Endodermal cell (in vitro differentiated cells): Measurements from ENCODE around the gene TMEM164. TPM values are rescaled to one million over a fixed set of nuclear protein-coding genes. Genes with fewer than 3 reads are reported as not detected.

Experiments used
- DNase-seq: peaks from one replicate; pipeline ENCODE4 v3.0.0-alpha.2; 2017
- H3K27ac ChIP-seq: 2 replicates; pipeline ENCODE4 v1.5.1; 2013; ENCODE audit warnings: mild to moderate bottlenecking, low read depth, low read length, moderate library complexity
- H3K27me3 ChIP-seq: 2 replicates; pipeline ENCODE4 v1.6.1; 2013; ENCODE audit warnings: mild to moderate bottlenecking, low read length, moderate library complexity; ENCODE audit not compliant: insufficient read depth, control insufficient read depth, poor library complexity, severe bottlenecking
- H3K36me3 ChIP-seq: 2 replicates; pipeline ENCODE4 v1.7.0; 2013; ENCODE audit warnings: mild to moderate bottlenecking, low read length, moderate library complexity; ENCODE audit not compliant: control insufficient read depth, insufficient read depth
- H3K4me1 ChIP-seq: one replicate; pipeline ENCODE4 v1.7.0; 2013; ENCODE audit warnings: low read length; ENCODE audit not compliant: control insufficient read depth, insufficient read depth
- H3K4me3 ChIP-seq: 2 replicates; pipeline ENCODE4 v1.5.1; 2013; ENCODE audit warnings: mild to moderate bottlenecking, low read length, moderate library complexity
- H3K9ac ChIP-seq: 2 replicates; pipeline ENCODE4 v1.6.1; 2013; ENCODE audit warnings: mild to moderate bottlenecking, low read length, moderate library complexity; ENCODE audit not compliant: poor library complexity, severe bottlenecking; ENCODE audit errors: extremely low read depth
- H3K9me3 ChIP-seq: 2 replicates; pipeline ENCODE4 v1.6.1; 2013; ENCODE audit warnings: mild to moderate bottlenecking, low read length, moderate library complexity; ENCODE audit not compliant: control insufficient read depth
- H3K27ac Mint-ChIP-seq: 2 replicates; pipeline ENCODE4 v1.8.0; 2020; ENCODE audit warnings: mixed read lengths
- H3K27me3 Mint-ChIP-seq: 2 replicates; pipeline ENCODE4 v1.8.0; 2021; ENCODE audit warnings: mild to moderate bottlenecking, mixed read lengths; ENCODE audit not compliant: insufficient read depth
- H3K36me3 Mint-ChIP-seq: 2 replicates; pipeline ENCODE4 v1.8.0; 2020; ENCODE audit warnings: low read depth, mixed read lengths
- H3K4me1 Mint-ChIP-seq: 2 replicates; pipeline ENCODE4 v1.8.0; 2020; ENCODE audit warnings: mixed read lengths
- H3K4me3 Mint-ChIP-seq: 2 replicates; pipeline ENCODE4 v1.8.0; 2020; ENCODE audit warnings: mild to moderate bottlenecking, moderate library complexity, mixed read lengths
- H3K9me3 Mint-ChIP-seq: 2 replicates; pipeline ENCODE4 v1.8.0; 2020; ENCODE audit warnings: mild to moderate bottlenecking, mixed read lengths
- CTCF ChIP-seq: fragments of 200-600 bp; sonication (generic); conservative IDR thresholded peaks from 2 replicates; pipeline ENCODE4 v1.5.0; 2021; ENCODE audit warnings: antibody characterized with exemption, mild to moderate bottlenecking
- WGBS, 2 experiments: methylation state at CpG; one replicate each; pipeline versions ENCODE4 v1.1.5 to v1.1.7; 2013; ENCODE audit warnings: missing lambda C conversion rate in 2 of 2, mixed read lengths in 1 of 2; ENCODE audit not compliant: insufficient coverage in 1 of 2, insufficient read length in 1 of 2; 5-methylcytosine and 5-hydroxymethylcytosine counted together
- total RNA-seq, 2 donors: library from RNA; stranded (reverse); fragmentation: NEBNext Ultra II Directional in 1 of 2; extraction: Animal tissue kit (Norgen Biotek cat#: 25700) in 1 of 2; gene quantifications; 2 replicates in 1 of 2; 3 replicates in 1 of 2; pipeline ENCODE4 v1.2.1, GENCODE V29; 2021

TMEM164 gene
- total RNA-seq, 2 donors from 2014 or later, result 30.4 to 50.7 TPM

DNA sequence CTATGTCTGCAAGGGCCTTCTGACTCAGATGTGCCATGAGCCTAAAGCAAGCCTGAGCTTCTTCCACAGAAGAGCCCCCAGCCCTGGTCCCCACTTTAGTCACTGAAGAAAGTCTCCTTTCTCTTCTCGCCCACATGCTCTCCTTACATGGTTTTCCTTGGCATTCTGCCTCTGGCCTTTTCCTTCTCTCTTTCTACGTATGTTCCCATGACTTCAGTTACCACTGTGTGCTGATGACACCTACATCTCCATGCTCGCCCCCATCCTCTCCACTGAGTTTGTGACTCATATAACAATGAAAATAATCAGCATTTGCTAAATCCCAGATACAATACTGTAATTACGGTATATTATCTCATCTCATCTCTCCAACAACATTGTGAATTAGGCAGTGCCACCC lies 165.7 kb downstream of the TMEM164 start:
- Histone ChIP-seq H3K4me3 (no peak overlapping the region), H3K9me3 (no peaks in the 10 kb centered on the region), H3K27ac (no peak overlapping the region), H3K9ac (no peak overlapping the region), H3K27me3 (no peaks in the 10 kb centered on the region), H3K4me1 (no peaks in the 10 kb centered on the region), H3K36me3 (no peaks in the 10 kb centered on the region)
- Mint-ChIP-seq H3K4me1 (peaks cover 7% of the 10 kb centered on the region), H3K9me3 (no peaks in the 10 kb centered on the region), H3K27me3 (no peaks in the 10 kb centered on the region), H3K4me3 (no peak overlapping the region), H3K36me3 (peaks cover 17% of the 10 kb centered on the region), H3K27ac (no peak overlapping the region)
- TF ChIP-seq CTCF, result no peak
- WGBS, 2 experiments, result 95 to 100% methylated on average over 2 to 4 of the region's 4 CpGs
- DNase-seq, result no peak

- no peaks in the 10 kb centered on the region for H3K4me1 ChIP-seq
- WGBS, 2 experiments, result 92% methylated on average over 3 of the region's 3 CpGs; no CpG with 5 or more reads in 1 of the 2 experiments
- no peaks in the 10 kb centered on the region for H3K9me3 Mint-ChIP-seq
- no peaks in the 10 kb centered on the region for H3K27me3 ChIP-seq
- no peaks in the 10 kb centered on the region for H3K36me3 ChIP-seq
- H3K9ac ChIP-seq, result no peak overlapping the region
- H3K27ac Mint-ChIP-seq, result no peak overlapping the region
- no peak overlapping the region for H3K27ac ChIP-seq
- H3K27me3 Mint-ChIP-seq, result no peaks in the 10 kb centered on the region
- H3K4me3 ChIP-seq, result no peak overlapping the region
- H3K4me1 Mint-ChIP-seq, result peaks cover 11% of the 10 kb centered on the region
- DNase-seq, result peak; percentile 13
- no peak for TF ChIP-seq CTCF
- no peak overlapping the region for H3K4me3 Mint-ChIP-seq
- no peaks in the 10 kb centered on the region for H3K9me3 ChIP-seq
- H3K36me3 Mint-ChIP-seq, result peaks cover 27% of the 10 kb centered on the region
These were observed 167.1 kb downstream of the TMEM164 start for GRCh38 chrX:110170029-110170428.

- DNase-seq, result peak; percentile 13
- no peak for TF ChIP-seq CTCF
- no peaks in the 10 kb centered on the region for H3K27me3 Mint-ChIP-seq
- Histone ChIP-seq H3K27me3 (no peaks in the 10 kb centered on the region), H3K4me3 (no peak overlapping the region), H3K27ac (no peak overlapping the region), H3K9ac (no peak overlapping the region), H3K36me3 (no peaks in the 10 kb centered on the region), H3K9me3 (no peaks in the 10 kb centered on the region), H3K4me1 (no peaks in the 10 kb centered on the region)
- H3K4me1 Mint-ChIP-seq, result peaks cover 11% of the 10 kb centered on the region
- no peak overlapping the region for H3K27ac Mint-ChIP-seq
- 94 to 100% methylated on average over 1 to 5 of the region's 5 CpGs for WGBS, 2 experiments
- no peak overlapping the region for H3K4me3 Mint-ChIP-seq
- H3K36me3 Mint-ChIP-seq, result peaks cover 35% of the 10 kb centered on the region
- H3K9me3 Mint-ChIP-seq, result no peaks in the 10 kb centered on the region
These were observed 168.5 kb downstream of the TMEM164 start for GRCh38 chrX:110171442-110171841.
